GM18505 (cell line): ENCODE measurements around the gene ZDHHC4.
"Not testable (repeated sequence)": the region's sequence is repeated elsewhere in the genome, so short reads cannot be mapped to it uniquely, and the experiment has no call there.

Experiments
- ATAC-seq: cut with Tn5 transposase; IDR thresholded peaks from one replicate; pipeline ENCODE4 v1.9.1; 2021; ENCODE audit not compliant: unreplicated experiment
- POLR2A ChIP-seq: IDR thresholded peaks from 4 replicates; pipeline ENCODE4 v1.6.1; 2011; ENCODE audit warnings: borderline replicate concordance; ENCODE audit not compliant: insufficient read depth, insufficient read length; ENCODE audit errors: extremely low read depth

ZDHHC4 gene

DNA sequence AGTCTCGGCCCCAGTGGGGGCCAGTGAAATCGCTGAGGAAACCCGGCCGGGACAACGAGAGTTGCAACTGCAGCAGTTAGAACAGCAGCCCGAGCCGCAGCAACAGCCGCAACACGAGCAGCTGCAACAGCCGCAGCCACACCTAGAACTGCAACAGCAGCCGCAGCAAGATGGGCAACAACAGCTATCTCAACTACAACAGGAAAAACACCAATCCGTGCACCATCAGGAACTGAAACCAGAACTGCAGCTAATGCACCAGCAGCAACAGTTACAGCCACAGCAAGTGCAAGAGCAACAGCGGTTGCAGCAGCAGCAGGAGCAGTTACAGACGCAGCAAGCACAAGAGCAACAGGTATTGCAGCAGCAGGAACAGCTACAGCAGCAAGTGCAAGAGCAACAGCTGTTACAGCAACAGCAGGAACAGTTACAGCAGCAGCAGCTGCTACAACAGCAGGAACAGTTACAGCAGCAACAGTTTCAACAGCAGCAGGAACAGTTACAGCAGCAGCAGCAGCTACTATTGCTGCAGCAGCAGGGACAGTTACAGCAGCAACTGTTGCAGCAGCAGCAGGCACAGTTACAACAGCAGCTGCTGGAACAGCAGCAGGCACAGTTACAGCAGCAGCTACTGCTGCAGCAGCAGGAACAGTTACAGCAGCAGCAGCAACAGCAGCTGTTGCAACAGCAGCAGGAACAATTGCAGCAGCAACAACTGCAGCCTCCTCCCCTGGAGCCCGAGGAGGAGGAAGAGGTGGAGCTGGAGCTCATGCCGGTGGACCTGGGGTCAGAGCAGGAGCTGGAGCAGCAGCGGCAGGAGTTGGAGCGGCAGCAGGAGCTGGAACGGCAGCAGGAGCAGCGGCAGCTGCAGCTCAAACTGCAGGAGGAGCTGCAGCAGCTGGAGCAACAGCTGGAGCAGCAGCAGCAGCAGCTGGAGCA, 44.2 kb downstream of the ZDHHC4 start:
- TF ChIP-seq POLR2A = no peak
- no peak for ATAC-seq

DNA sequence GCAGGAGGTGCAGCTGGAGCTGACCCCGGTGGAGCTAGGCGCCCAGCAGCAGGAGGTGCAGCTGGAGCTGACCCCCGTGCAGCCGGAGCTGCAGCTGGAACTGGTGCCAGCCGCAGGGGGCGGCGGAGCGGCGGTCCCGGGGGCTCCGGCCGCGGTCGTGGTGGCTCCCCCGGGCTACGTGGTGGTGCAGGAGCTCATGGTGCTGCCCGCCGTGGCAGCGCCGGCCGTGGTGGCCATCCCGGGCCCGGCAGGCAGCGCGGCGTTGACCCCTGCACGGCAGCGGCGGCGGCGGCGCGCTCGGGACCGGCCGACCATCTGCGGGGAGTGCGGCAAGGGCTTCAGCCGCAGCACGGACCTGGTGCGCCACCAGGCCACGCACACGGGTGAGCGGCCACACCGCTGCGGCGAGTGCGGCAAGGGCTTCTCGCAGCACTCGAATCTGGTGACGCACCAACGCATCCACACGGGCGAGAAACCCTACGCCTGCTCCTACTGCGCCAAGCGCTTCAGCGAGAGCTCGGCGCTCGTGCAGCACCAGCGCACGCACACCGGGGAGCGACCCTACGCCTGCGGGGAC, 45.0 kb downstream of the ZDHHC4 start:
- ATAC-seq = no peak
- no peak for TF ChIP-seq POLR2A

DNA sequence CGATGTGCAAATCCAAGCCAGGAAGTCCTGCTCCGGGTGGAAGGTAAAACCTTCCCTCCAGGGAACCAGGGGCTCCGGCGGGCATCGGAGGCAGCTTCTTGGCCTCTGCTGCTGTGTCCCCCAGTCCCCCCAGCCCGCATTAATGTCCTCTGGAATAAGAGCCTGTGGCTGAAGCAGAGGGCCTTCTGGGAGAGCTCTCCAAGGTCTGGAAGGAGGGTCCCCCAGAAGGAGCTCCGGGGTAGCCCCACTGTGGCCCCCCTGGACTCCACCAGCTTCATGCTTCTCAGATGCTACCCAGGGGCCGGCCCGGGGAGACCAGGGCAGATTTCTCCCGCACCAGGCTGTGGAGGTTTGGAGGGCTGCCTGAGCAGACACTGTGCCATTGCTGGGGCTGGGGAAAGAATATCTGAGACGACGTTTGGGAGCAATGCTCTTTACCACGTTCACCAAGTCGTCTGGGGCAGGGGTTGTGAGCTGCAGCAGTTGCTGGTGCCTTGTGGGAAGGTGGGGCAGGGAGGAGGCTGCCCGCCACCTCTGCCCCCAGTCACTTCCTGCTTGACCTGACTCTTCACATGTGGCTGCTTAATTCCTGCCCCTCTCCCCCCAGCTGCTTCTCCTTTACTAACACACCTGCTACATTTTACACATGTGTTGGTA, 46.5 kb downstream of the ZDHHC4 start:
- no peak for TF ChIP-seq POLR2A
- ATAC-seq = no peak

- no peak for ATAC-seq
- no peak for TF ChIP-seq POLR2A
Measured at GRCh38 chr7:6624246-6624611, 47.0 kb downstream of the ZDHHC4 start.

DNA sequence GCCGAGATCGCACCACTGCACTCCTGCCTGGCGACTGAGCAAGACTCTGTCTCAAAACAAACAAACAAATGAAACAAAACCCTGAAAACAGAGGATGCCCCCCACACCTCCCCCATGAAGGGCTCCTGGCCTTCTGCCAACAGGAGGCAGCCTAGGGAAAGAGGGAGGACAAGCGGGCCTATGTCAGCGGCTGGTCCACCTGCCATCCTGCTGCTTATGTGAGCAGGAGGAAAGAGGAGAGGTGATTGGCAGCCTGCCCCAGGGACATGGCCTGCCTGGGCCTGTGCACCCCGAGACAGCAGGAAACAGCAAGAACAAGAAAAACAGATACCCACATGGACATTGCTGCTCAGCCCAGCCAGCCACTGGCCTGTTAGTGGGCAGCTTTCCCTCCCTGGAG, 50.8 kb downstream of the ZDHHC4 start:
- no peak for TF ChIP-seq POLR2A
- no peak for ATAC-seq

GRCh38 chr7:6630007-6630849, 53.0 kb downstream of the ZDHHC4 start:
- ATAC-seq = no peak
- TF ChIP-seq POLR2A = no peak

- TF ChIP-seq POLR2A = no peak
- ATAC-seq = no peak
Measured at GRCh38 chr7:6631605-6632004, 54.4 kb downstream of the ZDHHC4 start.

DNA sequence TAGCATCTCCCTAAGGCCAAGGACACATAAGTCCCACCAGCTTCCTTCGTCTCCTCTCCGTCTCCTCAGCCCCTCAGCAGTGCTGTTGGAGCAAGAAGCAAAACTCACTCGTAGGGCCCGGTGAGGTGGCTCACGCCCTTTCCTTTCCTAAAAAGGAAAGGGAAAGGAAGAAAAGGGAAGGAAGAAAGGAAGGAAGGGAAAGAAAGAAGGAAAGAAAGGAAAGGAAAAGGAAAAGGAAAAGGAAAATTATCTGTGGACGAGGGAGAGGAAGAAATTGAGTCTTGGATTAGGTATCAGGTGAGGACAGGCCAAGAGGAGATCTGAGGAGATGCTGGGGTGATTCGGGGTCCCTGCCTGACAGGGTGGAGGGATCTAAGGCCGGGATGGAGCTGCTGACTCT, 56.8 kb downstream of the ZDHHC4 start:
- no peak for ATAC-seq
- TF ChIP-seq POLR2A = no peak

DNA sequence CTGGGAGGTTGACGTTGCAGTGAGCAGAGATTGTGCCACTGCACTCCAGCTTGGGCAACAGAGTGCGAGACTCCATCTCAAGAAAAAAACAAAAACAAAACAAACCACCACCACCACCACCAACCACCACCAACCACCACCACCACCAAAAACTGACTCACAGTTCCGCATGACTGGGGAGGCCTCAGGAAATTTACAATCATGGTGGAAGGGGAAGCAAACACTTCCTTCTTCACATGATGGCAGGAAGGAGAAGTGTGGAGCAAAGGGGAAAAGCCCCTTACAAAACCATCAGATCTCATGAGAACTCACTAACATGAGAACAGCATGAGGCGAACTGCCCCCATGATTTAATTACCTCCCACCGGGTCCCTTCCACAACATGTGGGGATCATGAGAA, 57.7 kb downstream of the ZDHHC4 start:
- ATAC-seq = not testable (repeated sequence)

DNA sequence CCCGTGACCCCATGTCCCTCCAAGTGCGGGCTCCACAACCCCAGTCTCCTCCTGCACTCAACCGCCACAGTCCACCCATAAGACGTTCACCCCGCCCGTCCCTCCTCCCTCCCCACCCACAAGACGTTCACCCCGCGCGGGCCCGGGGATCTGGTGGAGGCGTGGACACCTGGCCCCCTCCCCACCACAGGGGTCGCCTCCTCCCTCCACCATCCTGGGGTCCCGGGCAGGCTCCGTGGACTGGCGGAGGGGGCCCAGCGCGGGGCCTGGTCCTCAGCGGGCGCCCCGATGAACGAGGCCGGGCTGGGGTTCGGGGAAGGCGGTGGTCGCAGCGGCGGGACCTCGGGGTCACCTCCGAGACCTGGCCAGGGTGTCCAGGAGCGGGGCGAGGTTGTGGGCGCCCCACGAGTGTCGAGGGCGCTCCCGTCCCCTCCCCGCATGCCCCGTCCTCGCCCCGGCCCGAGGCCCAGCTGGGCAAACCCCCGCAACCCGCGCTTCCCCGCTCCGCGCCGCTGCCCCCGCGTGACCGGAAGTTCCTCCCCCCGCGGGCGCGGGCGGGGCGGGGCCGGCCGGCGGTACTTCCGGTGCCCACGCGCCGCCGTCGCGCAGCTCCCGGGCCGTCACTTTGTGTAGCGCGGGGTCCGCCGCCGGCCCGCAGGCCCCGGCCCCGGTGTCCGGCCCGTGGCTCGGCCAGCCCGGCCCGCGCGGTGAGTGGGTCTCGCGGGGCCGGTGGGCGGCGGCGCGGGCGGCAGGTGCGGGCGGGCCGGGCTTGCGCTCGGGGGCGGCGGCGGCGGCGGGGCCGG, 59.7 kb downstream of the ZDHHC4 start, which contains the start of gene ZNF316:
ZNF316 (plus strand) TSS at position 578 of the 803 bp plus-strand sequence. CDS start 5,092 bp downstream, outside the sequence.
- ATAC-seq = peak; percentile 71
- TF ChIP-seq POLR2A = peak; percentile 73

- peak; percentile 78 for ATAC-seq
- TF ChIP-seq POLR2A = peak; percentile 30
Measured at GRCh38 chr7:6637544-6638229, 60.4 kb downstream of the ZDHHC4 start.
